Measurements from ENCODE around the gene CWF19L1.

The CWF19L1 gene

GRCh38 chr10:100182908-100183307 is 84.5 kb downstream of the CWF19L1 start:
- no peak for DNase-seq (ENCODE audit: low read depth in 1 of 2, low spot score in 1 of 2)

All from activated CD4-positive, alpha-beta T cell treated with anti-CD3 and anti-CD28 coated beads, Interleukin-2, amount 50 U/mL, for 24 hours (primary cell).